NCI-H82 treated with DMSO at 0.1 percent for 48 hours (cell line): ENCODE results near the gene SERHL2.
"Not testable (repeated sequence)": the region's sequence is repeated elsewhere in the genome, so short reads cannot be mapped to it uniquely, and the experiment has no call there.

ENCODE experiments used
- DNase-seq: peaks from one replicate; lab custom pipeline; 2025; ENCODE audit not compliant: unreplicated experiment; lab: John Stamatoyannopoulos, UW

Gene SERHL2

GRCh38 chr22:42571068-42571467 lies 17.3 kb downstream of the SERHL2 start:
- not testable (repeated sequence) for DNase-seq

GRCh38 chr22:42574046-42574445 lies 20.3 kb downstream of the SERHL2 start:
- DNase-seq, result not testable (repeated sequence)

GRCh38 chr22:42574468-42574867 lies 20.7 kb downstream of the SERHL2 start:
- not testable (repeated sequence) for DNase-seq

- not testable (repeated sequence) for DNase-seq
Observed at GRCh38 chr22:42575996-42576574, 22.3 kb downstream of the SERHL2 start.

- DNase-seq, result not testable (repeated sequence)
Observed at GRCh38 chr22:42577141-42577540, 23.4 kb downstream of the SERHL2 start.

- no peak for DNase-seq
Observed at GRCh38 chr22:42577623-42578240, 24.0 kb downstream of the SERHL2 start.

GRCh38 chr22:42580040-42580439 lies 26.3 kb downstream of the SERHL2 start:
- DNase-seq, result not testable (repeated sequence)

- DNase-seq, result not testable (repeated sequence)
Observed at GRCh38 chr22:42581194-42581761, 27.5 kb downstream of the SERHL2 start.

GRCh38 chr22:42581762-42582716 lies 28.3 kb downstream of the SERHL2 start:
- DNase-seq, result peak; percentile 19

GRCh38 chr22:42582987-42583386 lies 29.2 kb downstream of the SERHL2 start:
- DNase-seq, result no peak

- no peak for DNase-seq
Observed at GRCh38 chr22:42584364-42584940, 30.7 kb downstream of the SERHL2 start.

- no peak for DNase-seq
Observed at GRCh38 chr22:42585096-42585495, 31.3 kb downstream of the SERHL2 start.

- DNase-seq, result no peak
Observed at GRCh38 chr22:42586381-42586780, 32.6 kb downstream of the SERHL2 start.

- no peak for DNase-seq
Observed at GRCh38 chr22:42587588-42588175, 33.9 kb downstream of the SERHL2 start.

GRCh38 chr22:42591987-42592386 lies 38.2 kb downstream of the SERHL2 start:
- no peak for DNase-seq

GRCh38 chr22:42595434-42595833 lies 41.7 kb downstream of the SERHL2 start:
- DNase-seq, result no peak

GRCh38 chr22:42596336-42596735 lies 42.6 kb downstream of the SERHL2 start:
- DNase-seq, result no peak

- DNase-seq, result no peak
Observed at GRCh38 chr22:42596863-42597530, 43.2 kb downstream of the SERHL2 start.

GRCh38 chr22:42601879-42602465 lies 48.2 kb downstream of the SERHL2 start:
- no peak for DNase-seq

GRCh38 chr22:42602470-42602869 lies 48.7 kb downstream of the SERHL2 start:
- DNase-seq, result no peak
